ENCODE data around the gene CBFA2T3.

The CBFA2T3 gene

GRCh38 chr16:88856828-88857727, 119.9 kb downstream of the CBFA2T3 start, which contains the start of the genes GALNS and TRAPPC2L:
TSS of gene GALNS (minus strand) at chr16:88856947. CDS start at chr16:88856877, 70 bp downstream.
TSS of gene TRAPPC2L (plus strand) at chr16:88857127. CDS start at chr16:88857151, 24 bp downstream.
- no peaks in the 10 kb centered on the region for H3K36me3 Mint-ChIP-seq
- H3K4me1 Mint-ChIP-seq (ENCODE audit: low read depth), result peaks cover 34% of the 10 kb centered on the region
- H3K27me3 Mint-ChIP-seq, result no peaks in the 10 kb centered on the region

GRCh38 chr16:88856122-88856827, 120.7 kb downstream of the CBFA2T3 start:
- Mint-ChIP-seq H3K9me3 (ENCODE audit: low read depth) (no peaks in the 10 kb centered on the region), H3K27ac (no peak overlapping the region), H3K4me3 (peak overlapping the region; percentile 79), H3K27me3 (no peaks in the 10 kb centered on the region), H3K4me1 (ENCODE audit: low read depth) (peaks cover 34% of the 10 kb centered on the region), H3K36me3 (no peaks in the 10 kb centered on the region)

More at GRCh38 chr16:88856828-88857727, 119.9 kb downstream of the CBFA2T3 start, which contains the start of the genes GALNS and TRAPPC2L:
- Mint-ChIP-seq H3K9me3 (ENCODE audit: low read depth) (no peaks in the 10 kb centered on the region), H3K27ac (peak within 1 kb of the TSS; percentile 94), H3K4me3 (peak within 1 kb of the TSS; percentile 100)

GRCh38 chr16:88855736-88856121, 121.3 kb downstream of the CBFA2T3 start:
- H3K36me3 Mint-ChIP-seq, result no peaks in the 10 kb centered on the region
- H3K9me3 Mint-ChIP-seq (ENCODE audit: low read depth), result no peaks in the 10 kb centered on the region
- H3K27ac Mint-ChIP-seq, result no peak overlapping the region
- H3K4me3 Mint-ChIP-seq, result peak overlapping the region; percentile 79
- H3K4me1 Mint-ChIP-seq (ENCODE audit: low read depth), result peaks cover 34% of the 10 kb centered on the region
- no peaks in the 10 kb centered on the region for H3K27me3 Mint-ChIP-seq

- Mint-ChIP-seq H3K4me3 (peak overlapping the region; percentile 79), H3K27me3 (no peaks in the 10 kb centered on the region), H3K9me3 (ENCODE audit: low read depth) (no peaks in the 10 kb centered on the region), H3K27ac (peak overlapping the region; percentile 54), H3K4me1 (ENCODE audit: low read depth) (peaks cover 34% of the 10 kb centered on the region), H3K36me3 (no peaks in the 10 kb centered on the region)
Measured at GRCh38 chr16:88855176-88855575, 121.8 kb downstream of the CBFA2T3 start.

GRCh38 chr16:88854306-88855111, 122.5 kb downstream of the CBFA2T3 start:
- no peak overlapping the region for H3K27ac Mint-ChIP-seq
- H3K36me3 Mint-ChIP-seq, result no peaks in the 10 kb centered on the region
- no peaks in the 10 kb centered on the region for H3K9me3 Mint-ChIP-seq (ENCODE audit: low read depth)
- peaks cover 34% of the 10 kb centered on the region for H3K4me1 Mint-ChIP-seq (ENCODE audit: low read depth)
- peak overlapping the region; percentile 79 for H3K4me3 Mint-ChIP-seq
- no peaks in the 10 kb centered on the region for H3K27me3 Mint-ChIP-seq

- Mint-ChIP-seq H3K36me3 (no peaks in the 10 kb centered on the region), H3K27ac (no peak overlapping the region), H3K4me1 (ENCODE audit: low read depth) (peaks cover 26% of the 10 kb centered on the region), H3K4me3 (no peak overlapping the region), H3K9me3 (ENCODE audit: low read depth) (no peaks in the 10 kb centered on the region), H3K27me3 (no peaks in the 10 kb centered on the region)
Measured at GRCh38 chr16:88853325-88853941, 123.6 kb downstream of the CBFA2T3 start.

GRCh38 chr16:88851616-88852015, 125.4 kb downstream of the CBFA2T3 start:
- no peaks in the 10 kb centered on the region for H3K36me3 Mint-ChIP-seq
- no peaks in the 10 kb centered on the region for H3K27me3 Mint-ChIP-seq
- H3K4me3 Mint-ChIP-seq, result no peak overlapping the region
- no peak overlapping the region for H3K27ac Mint-ChIP-seq
- H3K4me1 Mint-ChIP-seq (ENCODE audit: low read depth), result peaks cover 16% of the 10 kb centered on the region
- H3K9me3 Mint-ChIP-seq (ENCODE audit: low read depth), result no peaks in the 10 kb centered on the region

GRCh38 chr16:88850531-88851199, 126.3 kb downstream of the CBFA2T3 start:
- H3K4me1 Mint-ChIP-seq (ENCODE audit: low read depth), result peaks cover 12% of the 10 kb centered on the region
- no peak overlapping the region for H3K27ac Mint-ChIP-seq
- no peaks in the 10 kb centered on the region for H3K36me3 Mint-ChIP-seq
- H3K27me3 Mint-ChIP-seq, result no peaks in the 10 kb centered on the region
- H3K4me3 Mint-ChIP-seq, result no peak overlapping the region
- no peaks in the 10 kb centered on the region for H3K9me3 Mint-ChIP-seq (ENCODE audit: low read depth)

- H3K27ac Mint-ChIP-seq, result no peak overlapping the region
- no peaks in the 10 kb centered on the region for H3K36me3 Mint-ChIP-seq
- H3K9me3 Mint-ChIP-seq (ENCODE audit: low read depth), result no peaks in the 10 kb centered on the region
- no peak overlapping the region for H3K4me3 Mint-ChIP-seq
- H3K27me3 Mint-ChIP-seq, result no peaks in the 10 kb centered on the region
- H3K4me1 Mint-ChIP-seq (ENCODE audit: low read depth), result peaks cover 2% of the 10 kb centered on the region
Measured at GRCh38 chr16:88848557-88848956, 128.4 kb downstream of the CBFA2T3 start.

- no peak overlapping the region for H3K27ac Mint-ChIP-seq
Measured at GRCh38 chr16:88847654-88848053, 129.4 kb downstream of the CBFA2T3 start.

GRCh38 chr16:88846088-88846487, 130.9 kb downstream of the CBFA2T3 start:
- Mint-ChIP-seq H3K4me1 (ENCODE audit: low read depth) (no peaks in the 10 kb centered on the region), H3K27ac (no peak overlapping the region), H3K36me3 (no peaks in the 10 kb centered on the region), H3K4me3 (no peak overlapping the region), H3K27me3 (no peaks in the 10 kb centered on the region), H3K9me3 (ENCODE audit: low read depth) (no peaks in the 10 kb centered on the region)

More at GRCh38 chr16:88847654-88848053, 129.4 kb downstream of the CBFA2T3 start:
- peaks cover 2% of the 10 kb centered on the region for H3K4me1 Mint-ChIP-seq (ENCODE audit: low read depth)
- no peak overlapping the region for H3K4me3 Mint-ChIP-seq
- H3K36me3 Mint-ChIP-seq, result no peaks in the 10 kb centered on the region
- H3K9me3 Mint-ChIP-seq (ENCODE audit: low read depth), result no peaks in the 10 kb centered on the region
- no peaks in the 10 kb centered on the region for H3K27me3 Mint-ChIP-seq

- H3K4me1 Mint-ChIP-seq (ENCODE audit: low read depth), result no peaks in the 10 kb centered on the region
- H3K27ac Mint-ChIP-seq, result no peak overlapping the region
- H3K36me3 Mint-ChIP-seq, result no peaks in the 10 kb centered on the region
- H3K27me3 Mint-ChIP-seq, result no peaks in the 10 kb centered on the region
- H3K9me3 Mint-ChIP-seq (ENCODE audit: low read depth), result no peaks in the 10 kb centered on the region
- no peak overlapping the region for H3K4me3 Mint-ChIP-seq
Measured at GRCh38 chr16:88844419-88845036, 132.5 kb downstream of the CBFA2T3 start.

- Mint-ChIP-seq H3K9me3 (ENCODE audit: low read depth) (no peaks in the 10 kb centered on the region), H3K4me1 (ENCODE audit: low read depth) (no peaks in the 10 kb centered on the region), H3K27me3 (no peaks in the 10 kb centered on the region), H3K27ac (no peak overlapping the region), H3K4me3 (no peak overlapping the region), H3K36me3 (no peaks in the 10 kb centered on the region)
Measured at GRCh38 chr16:88843256-88843655, 133.8 kb downstream of the CBFA2T3 start.
